ENCODE data around the gene TEC. TPM values are rescaled to one million over a fixed set of nuclear protein-coding genes. Genes with fewer than 3 reads are reported as not detected.

TEC gene
- total and polyA plus RNA-seq, 2 experiments from 2014 or later: 2.9 to 3.0 TPM

- no peaks in the 10 kb centered on the region for H3K79me2 ChIP-seq (replicated peaks; ENCODE audit: insufficient read depth)
- TF ChIP-seq EZH2 (IDR thresholded peaks at IDR 0.05; ENCODE audit: low read depth, unreplicated experiment) (no peak), STAT1 (IDR thresholded peaks at IDR 0.05; ENCODE audit: unreplicated experiment) (no peak), JUNB (IDR thresholded peaks at IDR 0.05; ENCODE audit: unreplicated experiment) (no peak), CREB1 (CRISPR knock-in tag; IDR thresholded peaks at IDR 0.05; ENCODE audit: low read depth) (no peak), ETS1 (IDR thresholded peaks at IDR 0.05) (no peak), EZH2phosphoT487 (IDR thresholded peaks at IDR 0.05; ENCODE audit: unreplicated experiment) (no peak), CTCF (conservative IDR thresholded peaks at IDR 0.05; ENCODE audit: low read depth in 2 of 2) (no peak), ZNF331 (CRISPR knock-in tag; IDR thresholded peaks at IDR 0.05; ENCODE audit: low read depth) (no peak), NANOG (IDR thresholded peaks at IDR 0.05; ENCODE audit: borderline replicate concordance) (no peak), ZNF114 (CRISPR knock-in tag; IDR thresholded peaks at IDR 0.05) (no peak), ZNF462 (CRISPR knock-in tag; IDR thresholded peaks at IDR 0.05) (no peak), POLR2AphosphoS5 (IDR thresholded peaks at IDR 0.05; ENCODE audit: low read depth) (no peak), REST (IDR thresholded peaks at IDR 0.05; ENCODE audit: unreplicated experiment) (no peak)
- H3K27me3 ChIP-seq (ENCODE audit: insufficient read depth): no peaks in the 10 kb centered on the region
- no peaks in the 10 kb centered on the region for H3K9me2 ChIP-seq (ENCODE audit: insufficient read depth)
- ATAC-seq (no peak), DNase-seq (ENCODE audit: low spot score) (no peak)
- no peaks in the 10 kb centered on the region for H4K20me1 ChIP-seq (replicated peaks; ENCODE audit: insufficient read depth)
- H3F3A ChIP-seq (replicated peaks; ENCODE audit: low read depth): no peaks in the 10 kb centered on the region
- Mint-ChIP-seq H3K9me3 (peaks cover 3% of the 10 kb centered on the region; the same call in 1 of the 3 replicates), H3K36me3 (ENCODE audit: low read depth) (no peaks in the 10 kb centered on the region), H3K27ac (no peak overlapping the region), H3K27me3 (ENCODE audit: insufficient read depth, low read depth, poor library complexity) (no peaks in the 10 kb centered on the region), H3K4me3 (no peak overlapping the region), H3K4me1 (peaks cover 2% of the 10 kb centered on the region; the same call in 1 of the 3 replicates)
- H3K4me3 ChIP-seq: no peak overlapping the region
- H3K27ac ChIP-seq (ENCODE audit: low read depth): no peak overlapping the region
- H2AFZ ChIP-seq: no peak overlapping the region
- no peaks in the 10 kb centered on the region for H3K36me3 ChIP-seq (ENCODE audit: insufficient read depth)
- H3K4me1 ChIP-seq (ENCODE audit: insufficient read depth): no peaks in the 10 kb centered on the region
- no peak overlapping the region for H3K4me2 ChIP-seq
Observed at GRCh38 chr4:48308901-48309300, 39.3 kb upstream of the TEC start.
